Effector CD8-positive, alpha-beta T cell (primary cell): Measurements from ENCODE around the gene DACT2.
"Not testable (repeated sequence)": the region's sequence is repeated elsewhere in the genome, so short reads cannot be mapped to it uniquely, and the experiment has no call there.

Experiments
- DNase-seq: peaks from one replicate; lab custom pipeline; 2025; lab: John Stamatoyannopoulos, UW

DACT2 gene

GRCh38 chr6:168282985-168283685 lies 36.4 kb downstream of the DACT2 start:
- no peak for DNase-seq

- DNase-seq = no peak
Observed at GRCh38 chr6:168281826-168282225, 37.8 kb downstream of the DACT2 start.

- not testable (repeated sequence) for DNase-seq
Observed at GRCh38 chr6:168281314-168281713, 38.3 kb downstream of the DACT2 start.

GRCh38 chr6:168280899-168281245 lies 38.7 kb downstream of the DACT2 start:
- DNase-seq = no peak

- DNase-seq = no peak
Observed at GRCh38 chr6:168280020-168280898, 39.3 kb downstream of the DACT2 start.

- no peak for DNase-seq
Observed at GRCh38 chr6:168279403-168279935, 40.1 kb downstream of the DACT2 start.

GRCh38 chr6:168278904-168279303 lies 40.7 kb downstream of the DACT2 start:
- no peak for DNase-seq

GRCh38 chr6:168277274-168277669 lies 42.3 kb downstream of the DACT2 start:
- no peak for DNase-seq

GRCh38 chr6:168276576-168277273 lies 42.9 kb downstream of the DACT2 start:
- no peak for DNase-seq

- DNase-seq = no peak
Observed at GRCh38 chr6:168275168-168275567, 44.4 kb downstream of the DACT2 start.

- DNase-seq = no peak
Observed at GRCh38 chr6:168274037-168274952, 45.3 kb downstream of the DACT2 start.

- no peak for DNase-seq
Observed at GRCh38 chr6:168273441-168274036, 46.0 kb downstream of the DACT2 start.

- no peak for DNase-seq
Observed at GRCh38 chr6:168272415-168273325, 46.9 kb downstream of the DACT2 start.

GRCh38 chr6:168270274-168271172 lies 49.1 kb downstream of the DACT2 start:
- DNase-seq = no peak

- DNase-seq = no peak
Observed at GRCh38 chr6:168269455-168270243, 49.9 kb downstream of the DACT2 start.

GRCh38 chr6:168268755-168269154 lies 50.8 kb downstream of the DACT2 start:
- DNase-seq = no peak

- DNase-seq = not testable (repeated sequence)
Observed at GRCh38 chr6:168267779-168268178, 51.8 kb downstream of the DACT2 start.
